ENCODE data around the gene BCL2L1. TPM values are rescaled to one million over a fixed set of nuclear protein-coding genes. Genes with fewer than 3 reads are reported as not detected.
"Not testable (repeated sequence)": the region's sequence is repeated elsewhere in the genome, so short reads cannot be mapped to it uniquely, and the experiment has no call there.

Gene BCL2L1
- total RNA-seq, 4 donors from 2014 or later = 105 to 138 (median 119) TPM

GRCh38 chr20:31751126-31751525 is 28.5 kb upstream of the BCL2L1 start:
- no peak overlapping the region for H3K27ac ChIP-seq
- H3K9me3 ChIP-seq = no peaks in the 10 kb centered on the region
- no peaks in the 10 kb centered on the region for H3K36me3 ChIP-seq
- no peaks in the 10 kb centered on the region for H3K27me3 ChIP-seq
- H3K4me3 ChIP-seq = no peak overlapping the region
- 24 to 30% methylated on average over 1 of the region's 1 CpG for WGBS, 2 donors
- TF ChIP-seq POLR2A (IDR thresholded peaks at IDR 0.05) = no peak
- no peak for TF ChIP-seq EP300 (IDR thresholded peaks at IDR 0.05)
- TF ChIP-seq CTCF (IDR thresholded peaks at IDR 0.05) = no peak
- no peaks in the 10 kb centered on the region for H3K4me1 ChIP-seq
- no peak for DNase-seq (ENCODE audit: low spot score in 2 of 2)

DNA sequence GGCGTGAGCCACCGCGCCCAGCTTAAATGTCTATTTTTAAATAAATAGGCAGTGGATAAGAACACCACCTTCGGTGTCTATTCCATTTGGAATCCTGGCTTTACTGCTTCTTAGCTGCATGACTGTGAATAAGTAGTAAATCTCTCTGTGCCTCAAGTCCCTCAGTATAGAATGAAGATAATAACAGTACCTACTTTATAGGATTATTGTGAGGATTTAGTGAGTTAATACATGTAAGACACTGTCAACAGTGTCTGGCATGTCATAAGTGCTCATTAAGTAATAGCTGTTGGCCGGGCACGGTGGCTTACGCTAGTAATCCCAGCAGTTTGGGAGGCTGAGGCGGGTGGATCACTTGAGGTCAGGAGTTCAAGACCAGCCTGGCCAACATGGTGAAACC is 26.6 kb upstream of the BCL2L1 start:
- Histone ChIP-seq H3K4me1 (no peaks in the 10 kb centered on the region), H3K4me3 (no peak overlapping the region), H3K27me3 (no peaks in the 10 kb centered on the region), H3K36me3 (no peaks in the 10 kb centered on the region), H3K9me3 (no peaks in the 10 kb centered on the region), H3K27ac (no peak overlapping the region)
- TF ChIP-seq EP300 (IDR thresholded peaks at IDR 0.05) (no peak), CTCF (IDR thresholded peaks at IDR 0.05) (no peak), POLR2A (IDR thresholded peaks at IDR 0.05) (no peak)
- no peak for DNase-seq (ENCODE audit: low spot score in 2 of 2)
- 93 to 95% methylated on average over 8 of the region's 8 CpGs for WGBS, 2 donors

- Histone ChIP-seq H3K27me3 (no peaks in the 10 kb centered on the region), H3K9me3 (no peaks in the 10 kb centered on the region), H3K4me3 (no peak overlapping the region), H3K36me3 (no peaks in the 10 kb centered on the region), H3K4me1 (no peaks in the 10 kb centered on the region), H3K27ac (peak overlapping the region in 1 of 4 donors; percentile 3)
- TF ChIP-seq EP300 (IDR thresholded peaks at IDR 0.05) = no peak
- TF ChIP-seq POLR2A (IDR thresholded peaks at IDR 0.05) = no peak
- TF ChIP-seq CTCF (IDR thresholded peaks at IDR 0.05) = no peak
- 59 to 61% methylated on average over 5 of the region's 5 CpGs for WGBS, 2 donors
- DNase-seq (ENCODE audit: low spot score in 2 of 2) = no peak
These were observed 25.0 kb upstream of the BCL2L1 start for GRCh38 chr20:31747640-31748039.

DNA sequence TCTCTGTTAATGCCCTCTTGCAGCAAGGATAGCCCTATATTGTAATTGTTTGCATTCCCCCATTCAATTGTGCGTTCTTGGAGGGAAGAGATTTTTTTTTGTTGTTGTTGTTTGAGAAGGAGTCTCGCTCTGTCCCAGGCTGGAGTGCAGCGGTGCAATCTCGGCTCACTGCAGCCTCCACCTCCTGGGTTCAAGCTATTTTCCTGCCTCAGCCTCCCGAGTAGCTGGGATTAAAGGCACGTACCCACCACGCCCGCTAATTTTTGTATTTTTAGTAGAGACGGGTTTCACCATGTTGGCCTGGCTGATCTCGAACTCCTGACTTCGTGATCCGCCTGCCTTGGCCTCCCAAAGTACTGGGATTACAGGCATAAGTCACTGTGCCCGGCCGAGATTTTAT is 24.4 kb upstream of the BCL2L1 start:
- H3K27ac ChIP-seq; H3K36me3 ChIP-seq; H3K4me1 ChIP-seq; H3K4me3 ChIP-seq; H3K9me3 ChIP-seq; DNase-seq (ENCODE audit: low spot score in 2 of 2); H3K27me3 ChIP-seq: not testable (repeated sequence)
- WGBS, 2 donors = 84% methylated on average over 14 of the region's 14 CpGs

- Histone ChIP-seq H3K4me1 (no peaks in the 10 kb centered on the region), H3K9me3 (no peaks in the 10 kb centered on the region), H3K27me3 (no peaks in the 10 kb centered on the region), H3K36me3 (no peaks in the 10 kb centered on the region), H3K27ac (no peak overlapping the region), H3K4me3 (no peak overlapping the region)
- TF ChIP-seq EP300 (IDR thresholded peaks at IDR 0.05) (no peak), POLR2A (IDR thresholded peaks at IDR 0.05) (no peak), CTCF (IDR thresholded peaks at IDR 0.05) (no peak)
- WGBS, 2 donors = 40 to 62% methylated on average over 1 of the region's 1 CpG
- DNase-seq (ENCODE audit: low spot score in 2 of 2) = no peak
These were observed 23.6 kb upstream of the BCL2L1 start for GRCh38 chr20:31746068-31746878.

Measured in tibial nerve (tissue), 4 donors.